ENCODE measurements around the gene PRPF40B.

The PRPF40B gene

GRCh38 chr12:49689237-49689636 is 65.9 kb downstream of the PRPF40B start:
- no peak for DNase-seq (ENCODE audit: low spot score)

- DNase-seq (ENCODE audit: low spot score), result no peak
Measured at GRCh38 chr12:49689785-49690184, 66.4 kb downstream of the PRPF40B start.

- DNase-seq (ENCODE audit: low spot score), result no peak
Measured at GRCh38 chr12:49692851-49693250, 69.5 kb downstream of the PRPF40B start.

DNA sequence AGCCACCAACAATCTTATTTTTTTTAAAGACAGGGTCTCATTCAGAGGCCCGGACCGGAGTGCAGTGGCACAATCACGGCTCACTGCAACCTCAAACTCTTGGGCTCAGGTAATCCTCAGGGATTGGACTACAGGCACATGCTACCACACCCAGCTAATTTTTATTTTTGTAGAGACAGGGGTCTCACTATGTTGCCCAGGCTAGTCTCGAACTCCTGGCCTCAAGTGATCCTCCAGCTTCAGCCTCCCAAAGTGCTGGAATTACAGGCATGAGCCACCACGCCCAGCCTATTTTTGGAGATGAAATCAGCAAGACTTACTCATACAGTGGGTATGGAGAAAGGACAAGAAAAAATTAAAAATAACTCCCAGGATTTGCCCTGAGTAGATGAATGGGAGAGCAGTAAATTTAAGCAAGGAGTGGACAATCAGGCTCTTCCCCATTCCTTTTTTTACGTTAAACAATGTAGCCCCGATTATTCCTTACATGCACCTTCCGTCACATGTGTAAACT is 70.6 kb downstream of the PRPF40B start:
- no peak for DNase-seq (ENCODE audit: low spot score)

Data from germinal center (tissue), 1 donor.